Testis (tissue), 3 donors: ENCODE data around the gene TCP1. TPM values are rescaled to one million over a fixed set of nuclear protein-coding genes. Genes with fewer than 3 reads are reported as not detected.
A peak's percentile ranks its signal among the peaks of the same experiment; 100 is the strongest.

ENCODE experiments used
- DNase-seq: peaks from one replicate; pipeline ENCODE4 v3.0.0-alpha.2; 2019
- H3K27ac ChIP-seq, 2 donors: fragments of 200-600 bp; sonication (generic); one replicate each; pipeline ENCODE4 v1.5.1; 2019
- H3K27me3 ChIP-seq: fragments of 200-600 bp; sonication (generic); one replicate; pipeline ENCODE4 v1.5.1; 2019
- H3K36me3 ChIP-seq: fragments of 200-600 bp; sonication (generic); one replicate; pipeline ENCODE4 v1.5.1; 2017; ENCODE audit warnings: low read depth; ENCODE audit errors: missing control alignments
- H3K4me1 ChIP-seq: fragments of 200-600 bp; sonication (generic); one replicate; pipeline ENCODE4 v1.5.1; 2019
- H3K4me3 ChIP-seq, 2 donors: fragments of 200-600 bp; sonication (generic); one replicate each; pipeline ENCODE4 v1.5.1; 2017 to 2019
- H3K9me3 ChIP-seq: fragments of 200-600 bp; sonication (generic); one replicate; pipeline ENCODE4 v1.5.1; 2017
- CTCF ChIP-seq, 3 experiments: fragments of 450-650 bp in 2 of 3; fragments of 200-600 bp in 1 of 3; sonication (generic) in 1 of 3; IDR thresholded peaks; one replicate each; pipeline ENCODE4 v1.5.1; 2016 to 2019; ENCODE audit warnings: antibody characterized with exemption in 3 of 3, mild to moderate bottlenecking in 2 of 3, moderate library complexity in 1 of 3
- POLR2A ChIP-seq: fragments of 450-650 bp; IDR thresholded peaks from one replicate; pipeline ENCODE4 v1.6.1; 2017; ENCODE audit warnings: antibody characterized with exemption, mild to moderate bottlenecking, moderate library complexity
- WGBS, 2 donors: methylation state at CpG; one replicate each; pipeline ENCODE4 v1.1.5; 2018; 5-methylcytosine and 5-hydroxymethylcytosine counted together
- intact Hi-C: fragments of 100-400 bp; cut with DNase I; formaldehyde crosslinking; loops from one replicate; pipeline ENCODE4 v1.15.1; 2023; ENCODE audit warnings: low total_unique reads
- polyA plus RNA-seq: library from polyadenylated mRNA; stranded (reverse); fragments of 350-450 nt; fragmentation: Illumina TruSeq; extraction: RNeasy Lipid Tissue Mini Kit (QIAGEN cat#74804); gene quantifications from one replicate; pipeline ENCODE4 v1.2.3, GENCODE V29; 2014; ENCODE audit warnings: low read depth, low replicate concordance; ENCODE audit not compliant: insufficient read depth
- total RNA-seq, 2 donors: library from RNA; depleted of rRNA; stranded (reverse); fragments of >200 nt; gene quantifications; one replicate each; pipeline ENCODE4 v1.2.3, GENCODE V29; 2016

The TCP1 gene
- total and polyA plus RNA-seq, 3 donors from 2014 or later: 166 to 277 (median 200) TPM

GRCh38 chr6:159805440-159806020 is 16.1 kb upstream of the TCP1 start:
- H3K27me3 ChIP-seq: no peaks in the 10 kb centered on the region
- no peak overlapping the region for H3K27ac ChIP-seq
- H3K4me1 ChIP-seq: no peaks in the 10 kb centered on the region
- H3K4me3 ChIP-seq: no peak overlapping the region
- WGBS, 2 donors: 92 to 94% methylated on average over 6 of the region's 6 CpGs
- no peak for DNase-seq
- no peaks in the 10 kb centered on the region for H3K9me3 ChIP-seq
- TF ChIP-seq CTCF (IDR thresholded peaks at IDR 0.05) (no peak), POLR2A (no peak)
- intact Hi-C loops: no loop called here
- no peaks in the 10 kb centered on the region for H3K36me3 ChIP-seq

- no peak overlapping the region for H3K27ac ChIP-seq
- TF ChIP-seq POLR2A: no peak
- no peak for TF ChIP-seq CTCF (IDR thresholded peaks at IDR 0.05)
- no peak for DNase-seq
- WGBS, 2 donors: 87 to 92% methylated on average over 10 of the region's 10 CpGs
- no peaks in the 10 kb centered on the region for H3K9me3 ChIP-seq
- H3K4me3 ChIP-seq: no peak overlapping the region
- no peaks in the 10 kb centered on the region for H3K36me3 ChIP-seq
- no peaks in the 10 kb centered on the region for H3K4me1 ChIP-seq
- intact Hi-C loops: no loop called here
- H3K27me3 ChIP-seq: no peaks in the 10 kb centered on the region
Observed at GRCh38 chr6:159804504-159804903, 15.1 kb upstream of the TCP1 start.

- no peak overlapping the region for H3K27ac ChIP-seq
- 91 to 95% methylated on average over 8 of the region's 8 CpGs for WGBS, 2 donors
- no peak for TF ChIP-seq POLR2A
- no peak for TF ChIP-seq CTCF (IDR thresholded peaks at IDR 0.05)
- no peaks in the 10 kb centered on the region for H3K36me3 ChIP-seq
- no peaks in the 10 kb centered on the region for H3K27me3 ChIP-seq
- intact Hi-C loops: no loop called here
- H3K4me1 ChIP-seq: no peaks in the 10 kb centered on the region
- no peak for DNase-seq
- no peaks in the 10 kb centered on the region for H3K9me3 ChIP-seq
- H3K4me3 ChIP-seq: no peak overlapping the region
Observed at GRCh38 chr6:159801935-159802334, 12.5 kb upstream of the TCP1 start.

GRCh38 chr6:159800141-159800865 is 10.9 kb upstream of the TCP1 start, which contains the start of gene PNLDC1:
Gene PNLDC1 (plus strand): TSS chr6:159800276. CDS start chr6:159800308, 32 bp downstream.
- WGBS, 2 donors: 57 to 79% methylated on average over 28 to 50 of the region's 50 CpGs
- intact Hi-C loops: no loop called here
- TF ChIP-seq CTCF (IDR thresholded peaks at IDR 0.05) (no peak), POLR2A (no peak)

More at GRCh38 chr6:159800141-159800865, 10.9 kb upstream of the TCP1 start, which contains the start of gene PNLDC1:
- Histone ChIP-seq H3K4me1 (no peaks in the 10 kb centered on the region), H3K9me3 (no peaks in the 10 kb centered on the region), H3K27me3 (no peaks in the 10 kb centered on the region), H3K27ac (no peak within 1 kb of the TSS), H3K36me3 (no peaks in the 10 kb centered on the region), H3K4me3 (peak within 1 kb of the TSS; percentile 39 to 48)
- DNase-seq: peak; percentile 62
